Activated CD4-positive, alpha-beta T cell treated with anti-CD3 and anti-CD28 coated beads, Interleukin-2, amount 50 U/mL, for 1 hour (primary cell): Measurements from ENCODE around the gene SMCP.

Source experiments
- DNase-seq: peaks from one replicate; pipeline ENCODE4 v3.0.0-alpha.2; 2020

The SMCP gene

GRCh38 chr1:152878042-152878441 lies at the start of gene SMCP:
SMCP (plus strand) TSS chr1:152878322; CDS start chr1:152884423, 6,101 bp downstream.
- no peak for DNase-seq

DNA sequence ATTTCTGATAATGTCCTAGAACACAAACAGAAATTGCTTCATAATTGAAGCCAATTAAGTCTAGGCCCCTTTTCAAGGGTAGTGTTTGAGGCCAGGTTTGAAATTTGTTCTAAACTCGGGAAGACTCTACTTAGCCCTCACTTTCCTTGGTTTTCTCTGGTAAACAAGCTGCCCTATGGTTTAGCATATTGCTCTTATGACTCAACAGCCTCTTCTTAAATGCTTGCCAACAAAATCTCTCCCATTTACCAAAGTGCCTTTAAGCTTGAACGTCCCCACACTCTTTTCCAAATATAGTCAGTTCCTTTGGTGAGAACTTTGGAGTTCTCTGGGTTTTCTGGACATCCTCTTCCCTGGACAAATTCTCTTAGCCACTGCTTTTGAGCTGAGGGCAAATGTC lies 41.3 kb upstream of the SMCP start:
- no peak for DNase-seq

DNA sequence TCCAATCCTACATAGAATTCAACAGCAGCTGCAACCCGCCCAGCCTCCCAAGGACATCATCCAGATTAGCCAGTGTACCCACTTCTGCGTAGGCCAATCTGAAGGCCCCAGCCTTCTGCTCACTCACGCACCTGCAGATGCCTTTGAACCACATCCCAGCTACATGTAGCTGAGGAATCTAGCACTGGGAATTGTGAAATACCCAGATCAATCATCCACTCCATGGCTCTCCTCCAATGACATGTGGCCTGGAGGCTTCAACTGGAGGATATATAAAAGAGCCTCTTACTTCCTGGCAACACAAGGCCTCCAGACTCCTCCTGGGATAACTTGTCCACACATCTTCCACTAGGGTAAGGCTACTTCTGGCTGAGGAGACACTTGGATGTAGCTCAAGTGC lies 35.6 kb upstream of the SMCP start, which contains the start of gene LCE6A:
TSS of gene LCE6A (plus strand) at position 301 of the 400 bp plus-strand sequence. CDS start 665 bp downstream, outside the sequence.
- DNase-seq, result no peak

DNA sequence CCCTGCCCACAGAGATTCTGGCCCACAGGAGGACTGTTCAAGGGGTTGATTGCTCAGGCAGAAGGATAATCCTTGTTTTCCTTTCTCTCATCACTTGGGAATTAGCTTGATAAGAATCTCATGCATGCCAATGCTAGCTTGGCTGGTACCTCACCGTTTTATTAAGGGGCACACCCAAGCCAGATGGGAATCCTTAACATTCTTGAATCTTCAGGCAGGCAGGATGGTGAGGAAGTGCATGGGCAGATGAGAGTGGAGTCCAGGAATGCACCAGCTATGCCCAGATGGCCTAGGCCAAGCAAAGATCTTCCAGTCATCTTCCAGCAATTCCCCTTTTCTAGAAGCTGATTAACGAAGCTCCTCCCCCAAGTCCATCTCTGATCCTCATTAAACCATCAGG lies 22.5 kb upstream of the SMCP start:
- no peak for DNase-seq

DNA sequence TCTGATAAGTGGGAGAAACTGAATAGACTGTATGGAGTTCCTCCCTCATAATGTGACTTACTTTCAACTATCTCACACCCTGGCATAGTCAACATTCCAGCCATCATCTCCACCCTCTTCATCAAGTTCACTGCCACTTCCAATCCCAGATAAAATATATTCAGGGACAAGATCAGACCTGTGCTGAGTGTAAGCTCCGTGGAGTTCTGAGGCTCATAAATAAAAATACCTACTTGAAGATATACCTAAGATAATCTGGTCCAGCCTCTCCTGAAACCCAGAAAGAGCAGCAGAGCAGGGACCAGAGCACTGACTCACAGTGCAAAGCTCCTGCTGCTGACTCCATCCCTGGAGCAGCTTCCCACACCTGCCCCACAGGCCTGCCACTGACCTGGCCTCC lies 20.1 kb upstream of the SMCP start:
- no peak for DNase-seq

- DNase-seq, result no peak
Measured at GRCh38 chr1:152859696-152860095, 18.4 kb upstream of the SMCP start, which contains the start of gene LCE7A. LCE7A (plus strand) TSS chr1:152859996; CDS start chr1:152860698, 702 bp downstream.

DNA sequence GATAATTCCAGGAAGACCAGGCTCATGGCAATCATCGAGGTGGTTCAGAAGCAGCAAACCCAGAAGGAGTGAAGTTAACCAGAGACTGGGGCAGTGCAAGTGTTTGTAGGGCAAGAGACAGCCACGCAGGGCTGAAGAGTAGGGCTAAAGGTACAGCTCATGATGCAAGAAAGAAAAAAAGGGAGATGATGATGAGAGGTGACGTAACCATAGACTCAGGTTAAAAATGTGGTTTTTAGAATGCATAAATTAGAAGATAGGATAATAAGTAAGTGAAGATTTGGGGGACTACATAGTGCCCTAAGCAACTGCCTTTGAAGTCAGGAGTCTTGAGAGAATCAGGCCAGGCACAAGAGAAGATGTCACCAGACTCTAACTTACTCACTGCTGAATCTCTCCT lies 18.0 kb upstream of the SMCP start:
- no peak for DNase-seq

- DNase-seq, result no peak
Measured at GRCh38 chr1:152861374-152861773, 16.7 kb upstream of the SMCP start.

DNA sequence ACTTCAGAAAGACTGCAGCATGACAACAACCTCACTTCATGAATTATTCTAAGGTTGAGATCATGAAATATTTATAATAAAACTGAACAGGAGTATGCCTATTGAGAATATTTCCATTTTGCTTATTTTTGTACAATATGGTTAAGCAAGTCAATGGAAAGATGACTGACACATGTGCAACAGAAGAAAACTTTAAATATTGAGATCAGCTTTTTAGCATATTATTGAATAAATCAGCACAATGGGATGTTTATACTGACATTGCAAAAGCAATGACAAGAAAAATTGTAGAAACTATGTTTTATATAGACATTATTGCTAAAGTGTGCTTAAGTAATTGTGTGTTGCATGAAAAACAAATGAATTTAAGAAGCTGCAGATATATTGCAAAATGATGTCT lies 13.7 kb upstream of the SMCP start:
- no peak for DNase-seq

DNA sequence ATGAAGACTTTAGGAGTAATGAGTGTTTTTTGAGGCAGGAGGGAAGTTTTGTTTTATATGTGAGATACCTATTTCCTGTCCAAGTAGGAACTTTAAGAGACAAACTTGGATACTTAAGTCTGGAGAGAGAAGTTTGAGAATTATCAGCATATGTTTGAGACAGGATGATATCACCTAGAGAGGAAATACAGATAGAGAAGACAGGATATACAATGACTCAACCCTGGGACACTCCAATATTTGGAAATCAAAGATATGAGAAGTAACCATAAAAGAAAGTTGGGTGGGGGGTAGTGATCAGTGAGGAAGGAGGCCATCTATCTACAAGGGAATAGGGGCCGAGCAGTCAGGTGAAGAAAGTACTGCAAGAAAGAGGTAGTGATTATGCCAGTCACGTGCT lies 11.8 kb upstream of the SMCP start:
- DNase-seq, result no peak

- DNase-seq, result peak; percentile 41
Measured at GRCh38 chr1:152869808-152870419, 8.2 kb upstream of the SMCP start.

DNA sequence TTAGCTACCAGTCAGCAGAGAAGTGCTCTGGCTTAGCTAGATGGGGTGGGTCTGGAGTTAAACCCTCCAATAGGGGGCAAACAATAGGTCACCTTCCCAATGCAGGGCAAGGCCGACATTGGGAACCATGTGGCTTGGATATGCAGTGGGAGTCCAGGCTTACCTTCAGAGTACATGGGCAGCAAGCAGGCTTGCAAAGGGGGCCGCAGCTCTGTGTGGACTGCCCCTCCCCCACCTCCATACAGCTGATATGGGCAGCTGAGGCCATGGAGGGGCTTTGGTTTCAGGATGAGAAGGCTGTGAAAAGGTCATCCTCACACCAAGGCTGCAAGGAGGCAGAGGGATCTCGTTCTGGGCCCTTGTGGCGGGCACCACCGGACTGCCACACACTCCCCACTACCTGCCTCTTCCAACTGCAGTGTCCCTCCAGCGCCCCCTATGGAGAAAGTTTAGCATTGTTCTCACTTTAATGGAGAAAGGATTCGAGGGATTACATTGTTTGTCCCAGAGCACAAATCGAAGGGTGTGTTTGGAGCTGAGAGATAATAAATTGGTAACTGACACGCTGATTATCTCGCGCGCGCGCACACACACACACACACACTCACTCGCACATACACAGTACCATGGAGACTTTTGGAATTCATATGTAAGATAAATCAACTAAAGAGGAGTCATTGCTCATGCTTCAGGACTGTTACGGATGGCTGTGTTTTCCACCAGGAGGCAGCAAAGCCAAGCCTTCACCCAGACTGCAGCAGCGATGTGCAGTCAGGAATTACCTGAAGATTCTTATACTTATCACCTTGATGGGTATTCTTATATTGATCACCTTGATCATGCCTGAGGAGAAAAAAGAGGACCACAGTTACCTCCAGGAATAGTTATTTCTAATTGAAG lies 7.0 kb upstream of the SMCP start:
- no peak for DNase-seq

DNA sequence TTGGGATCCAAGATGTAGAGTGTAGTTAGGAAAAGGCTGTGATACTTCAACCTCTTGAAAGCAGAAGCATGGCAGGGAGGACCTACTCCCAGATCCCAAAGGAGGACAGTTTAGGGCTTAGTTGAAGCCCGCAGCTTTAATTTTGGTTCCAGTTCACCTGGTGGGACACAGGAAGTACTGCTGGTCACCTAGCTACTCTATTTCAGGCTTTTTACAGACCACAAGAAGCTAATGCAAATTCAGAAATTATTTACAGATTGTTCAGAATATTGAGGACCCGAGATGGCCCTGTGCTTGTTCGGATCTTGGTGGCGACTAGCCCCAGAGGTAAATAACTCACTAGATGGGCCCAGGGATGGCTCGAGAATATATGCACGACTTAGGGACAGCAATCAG lies 6.4 kb upstream of the SMCP start:
- no peak for DNase-seq

DNA sequence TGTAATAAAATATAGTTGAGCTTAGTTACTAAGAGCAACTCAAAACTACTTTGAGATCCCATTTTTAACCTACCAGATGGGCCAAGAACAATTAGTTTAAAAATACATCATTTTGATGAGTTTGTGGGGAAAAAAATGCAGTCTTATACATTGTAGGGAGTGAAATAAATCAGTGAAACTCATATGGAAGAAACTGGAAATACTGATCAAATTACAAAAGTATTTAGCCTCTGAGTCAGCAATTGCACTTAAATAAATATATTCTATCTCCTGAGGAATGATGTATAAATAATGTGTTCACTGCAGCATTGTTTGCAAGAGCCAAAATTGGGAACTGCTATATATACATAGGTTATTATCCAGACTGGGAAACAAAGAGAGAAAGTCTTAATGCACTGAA lies 4.6 kb upstream of the SMCP start:
- DNase-seq, result no peak

DNA sequence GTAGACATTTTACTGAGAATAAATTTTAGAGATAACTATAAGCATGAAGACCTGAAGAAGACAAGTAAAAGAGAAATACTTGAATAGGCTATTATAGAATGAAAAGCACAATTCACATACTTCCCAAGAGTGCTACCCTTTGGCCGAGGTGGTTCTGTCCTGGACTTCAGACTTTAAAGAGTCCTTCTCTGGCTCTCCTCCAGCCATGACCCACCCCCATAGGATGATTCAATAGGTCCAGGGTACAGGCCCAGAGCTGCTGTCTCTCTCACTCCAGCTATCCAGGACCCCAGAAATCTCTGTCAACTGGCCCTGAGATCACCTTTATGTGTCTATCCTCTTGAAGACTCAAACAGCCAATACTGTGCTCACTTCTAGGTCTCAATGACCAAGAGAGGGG lies 1.3 kb upstream of the SMCP start:
- DNase-seq, result no peak

- DNase-seq, result no peak
Measured at GRCh38 chr1:152879559-152880198, 1.6 kb downstream of the SMCP start.

DNA sequence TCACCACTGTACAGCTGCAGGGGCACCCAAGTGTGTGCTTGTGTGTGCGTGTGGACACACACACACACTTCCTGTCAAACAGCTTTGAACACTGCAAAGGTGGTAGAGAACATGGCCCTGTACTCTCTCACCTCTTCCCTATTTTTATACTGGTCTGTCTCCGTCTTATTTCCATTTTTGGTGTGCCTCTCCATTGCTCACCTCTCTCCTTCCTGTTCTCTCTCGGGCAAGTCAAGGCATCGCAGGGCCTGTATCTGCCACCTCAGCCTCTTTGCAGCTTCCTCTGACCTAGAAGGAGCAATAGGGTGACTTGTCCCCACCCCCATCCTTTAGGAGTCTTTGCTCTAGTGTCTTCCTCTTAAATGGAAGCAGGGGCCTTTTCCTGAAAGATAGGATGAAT lies 2.2 kb downstream of the SMCP start:
- DNase-seq, result no peak

GRCh38 chr1:152880907-152881306 lies 2.8 kb downstream of the SMCP start:
- no peak for DNase-seq

DNA sequence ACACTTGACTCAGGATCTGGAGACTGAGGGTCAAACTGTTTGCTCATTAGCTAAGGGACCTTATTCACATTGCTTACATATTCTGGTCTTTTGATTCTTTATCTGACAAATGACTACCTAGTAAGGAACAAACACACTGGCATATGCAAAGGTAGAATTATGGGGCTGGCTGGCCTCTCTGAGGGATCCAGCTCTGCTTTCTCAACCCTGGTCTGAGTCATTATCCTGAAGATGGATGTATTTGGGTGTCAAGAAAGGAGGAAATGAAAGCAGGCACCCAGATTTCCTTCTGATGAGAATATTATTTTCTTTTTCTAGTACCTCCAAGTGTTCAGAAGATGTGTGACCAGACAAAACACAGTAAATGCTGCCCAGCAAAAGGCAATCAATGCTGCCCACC lies 6.0 kb downstream of the SMCP start:
- DNase-seq, result no peak

- no peak for DNase-seq
Measured at GRCh38 chr1:152884506-152884905, 6.4 kb downstream of the SMCP start.

GRCh38 chr1:152884966-152885624 lies 7.0 kb downstream of the SMCP start:
- no peak for DNase-seq

- no peak for DNase-seq
Measured at GRCh38 chr1:152886085-152886484, 8.0 kb downstream of the SMCP start.

DNA sequence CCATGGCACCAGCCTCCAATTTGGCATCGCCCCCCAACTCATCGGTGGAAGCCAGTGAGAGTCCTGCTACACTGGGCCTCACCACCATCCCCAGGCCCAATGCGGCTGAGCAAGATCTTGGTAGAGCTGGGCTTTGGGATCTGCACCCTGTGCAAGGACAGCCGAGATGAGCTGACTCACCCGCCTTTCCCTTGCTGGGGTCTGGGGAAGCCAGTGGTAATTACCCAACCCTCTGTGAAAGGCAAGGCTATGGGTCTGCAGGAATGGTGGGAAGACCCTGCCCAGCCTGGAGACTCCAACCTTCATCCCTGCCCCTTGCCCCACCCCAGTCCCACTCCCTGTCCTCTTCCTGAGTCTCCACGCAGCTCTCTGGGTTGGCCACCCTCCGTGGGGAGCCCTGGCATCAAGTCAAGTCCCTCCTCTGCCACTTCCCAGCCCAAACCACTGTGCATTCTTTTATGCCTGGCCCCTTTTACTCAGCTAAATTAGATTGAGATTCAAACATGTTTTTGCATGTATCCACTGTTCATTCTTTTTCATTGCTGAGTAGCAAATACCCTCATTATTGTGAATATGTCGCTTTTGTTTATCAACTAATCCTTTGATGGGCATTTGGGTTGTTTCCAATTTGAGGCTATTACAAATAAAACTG lies 8.8 kb downstream of the SMCP start:
- no peak for DNase-seq
